Kidney epithelial cell (primary cell): ENCODE measurements around the gene EEF1B2. TPM values are rescaled to one million over a fixed set of nuclear protein-coding genes. Genes with fewer than 3 reads are reported as not detected.
A peak's percentile ranks its signal among the peaks of the same experiment; 100 is the strongest.
"Not testable (repeated sequence)": the region's sequence is repeated elsewhere in the genome, so short reads cannot be mapped to it uniquely, and the experiment has no call there.

Experiments used
- DNase-seq: peaks from one replicate; pipeline ENCODE4 v3.0.0-alpha.2; 2010; ENCODE audit warnings: low read depth
- H3K27me3 ChIP-seq: 2 replicates; pipeline ENCODE4 v1.6.0; 2011; ENCODE audit warnings: low read length; ENCODE audit not compliant: control insufficient read depth, insufficient read depth
- H3K36me3 ChIP-seq: 2 replicates; pipeline ENCODE4 v1.5.1; 2011; ENCODE audit warnings: low read length; ENCODE audit not compliant: control insufficient read depth, insufficient read depth
- H3K4me3 ChIP-seq: 2 replicates; pipeline ENCODE4 v1.5.1; 2011; ENCODE audit warnings: low read depth, mild to moderate bottlenecking, control low read depth, low read length
- total RNA-seq: library from RNA; depleted of rRNA; stranded (reverse); fragments of >200 nt; gene quantifications from 2 replicates; pipeline ENCODE4 v1.2.3, GENCODE V29; 2015
- TF ChIP-seq, protein P1 (sequence below): IDR thresholded peaks from 2 replicates; pipeline ENCODE4 v1.5.1; 2011; ENCODE audit warnings: mild to moderate bottlenecking, moderate library complexity, low read length, control low read depth, inconsistent platforms; ENCODE audit not compliant: insufficient read depth, poor library complexity, severe bottlenecking

EEF1B2 gene
- total RNA-seq, 1 donor from 2014 or later, result 772 TPM

DNA sequence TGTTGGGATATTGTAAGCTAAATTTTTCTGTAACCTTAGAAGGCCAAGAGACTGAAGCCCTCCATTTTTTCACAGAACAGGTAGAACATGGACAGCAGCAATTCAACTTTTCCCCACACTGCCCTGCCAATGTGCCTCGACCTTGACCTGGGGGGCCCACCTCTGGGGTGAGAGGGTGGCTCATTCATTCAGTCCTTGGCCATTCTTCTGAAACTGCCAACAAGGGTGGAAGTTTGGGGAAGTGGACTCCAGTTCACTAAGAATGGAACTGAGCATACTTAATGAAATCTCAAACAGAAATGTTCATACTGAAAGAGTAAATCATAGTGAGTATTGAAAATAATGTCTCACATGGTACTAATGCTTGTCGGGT lies 1.1 kb downstream of the EEF1B2 start:
- TF ChIP-seq, protein P1, sequence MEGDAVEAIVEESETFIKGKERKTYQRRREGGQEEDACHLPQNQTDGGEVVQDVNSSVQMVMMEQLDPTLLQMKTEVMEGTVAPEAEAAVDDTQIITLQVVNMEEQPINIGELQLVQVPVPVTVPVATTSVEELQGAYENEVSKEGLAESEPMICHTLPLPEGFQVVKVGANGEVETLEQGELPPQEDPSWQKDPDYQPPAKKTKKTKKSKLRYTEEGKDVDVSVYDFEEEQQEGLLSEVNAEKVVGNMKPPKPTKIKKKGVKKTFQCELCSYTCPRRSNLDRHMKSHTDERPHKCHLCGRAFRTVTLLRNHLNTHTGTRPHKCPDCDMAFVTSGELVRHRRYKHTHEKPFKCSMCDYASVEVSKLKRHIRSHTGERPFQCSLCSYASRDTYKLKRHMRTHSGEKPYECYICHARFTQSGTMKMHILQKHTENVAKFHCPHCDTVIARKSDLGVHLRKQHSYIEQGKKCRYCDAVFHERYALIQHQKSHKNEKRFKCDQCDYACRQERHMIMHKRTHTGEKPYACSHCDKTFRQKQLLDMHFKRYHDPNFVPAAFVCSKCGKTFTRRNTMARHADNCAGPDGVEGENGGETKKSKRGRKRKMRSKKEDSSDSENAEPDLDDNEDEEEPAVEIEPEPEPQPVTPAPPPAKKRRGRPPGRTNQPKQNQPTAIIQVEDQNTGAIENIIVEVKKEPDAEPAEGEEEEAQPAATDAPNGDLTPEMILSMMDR, result no peak
- H3K36me3 ChIP-seq, result no peaks in the 10 kb centered on the region
- H3K4me3 ChIP-seq, result peak overlapping the region; percentile 83
- H3K27me3 ChIP-seq, result no peaks in the 10 kb centered on the region
- no peak for DNase-seq

DNA sequence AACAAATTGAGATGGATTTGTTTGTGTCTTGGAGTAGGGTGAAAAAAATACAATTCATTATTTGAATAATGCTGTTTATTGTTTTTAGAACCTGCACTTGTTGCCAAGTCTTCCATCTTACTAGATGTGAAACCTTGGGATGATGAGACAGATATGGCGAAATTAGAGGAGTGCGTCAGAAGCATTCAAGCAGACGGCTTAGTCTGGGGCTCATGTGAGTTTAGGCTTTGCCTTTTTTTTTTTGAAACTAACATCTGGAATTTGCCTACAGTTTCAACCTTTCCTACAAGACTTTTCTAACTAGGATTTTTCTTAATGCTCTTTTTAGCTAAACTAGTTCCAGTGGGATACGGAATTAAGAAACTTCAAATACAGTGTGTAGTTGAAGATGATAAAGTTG lies 2.7 kb downstream of the EEF1B2 start:
- H3K36me3 ChIP-seq, H3K4me3 ChIP-seq, DNase-seq, H3K27me3 ChIP-seq: not testable (repeated sequence)

DNA sequence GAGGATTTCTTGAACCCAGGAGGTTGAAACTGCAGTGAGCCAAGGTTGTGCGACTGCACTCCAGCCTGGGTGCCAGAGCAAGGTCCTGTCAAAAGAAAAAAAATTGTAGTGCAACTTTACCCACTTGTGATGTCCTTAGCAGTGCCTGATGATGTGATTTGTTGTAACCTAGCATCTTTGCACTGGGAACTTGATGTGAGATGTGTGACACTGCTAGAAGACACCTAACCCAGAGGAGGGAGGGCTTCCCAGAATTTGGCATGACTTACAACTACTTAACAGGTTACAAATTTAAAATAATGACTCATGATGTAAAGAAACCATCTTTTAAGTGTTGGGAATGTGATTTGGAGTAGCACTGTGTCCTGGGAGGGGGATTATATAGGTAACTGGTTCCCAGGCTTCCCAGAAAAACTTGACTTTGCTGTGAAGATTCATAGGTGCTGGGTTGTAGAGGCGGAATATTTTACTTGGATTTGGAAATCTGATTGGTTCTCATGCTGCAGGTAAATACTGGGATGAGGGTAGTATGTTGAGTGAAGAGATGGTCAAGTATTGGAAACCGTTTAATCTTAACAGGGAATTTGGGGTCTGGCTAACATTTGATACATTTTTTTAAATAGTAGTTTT lies 3.7 kb downstream of the EEF1B2 start:
- Histone ChIP-seq H3K27me3 (no peaks in the 10 kb centered on the region), H3K36me3 (no peaks in the 10 kb centered on the region), H3K4me3 (no peak overlapping the region)
- no peak for DNase-seq
- TF ChIP-seq, protein P1, result no peak

DNA sequence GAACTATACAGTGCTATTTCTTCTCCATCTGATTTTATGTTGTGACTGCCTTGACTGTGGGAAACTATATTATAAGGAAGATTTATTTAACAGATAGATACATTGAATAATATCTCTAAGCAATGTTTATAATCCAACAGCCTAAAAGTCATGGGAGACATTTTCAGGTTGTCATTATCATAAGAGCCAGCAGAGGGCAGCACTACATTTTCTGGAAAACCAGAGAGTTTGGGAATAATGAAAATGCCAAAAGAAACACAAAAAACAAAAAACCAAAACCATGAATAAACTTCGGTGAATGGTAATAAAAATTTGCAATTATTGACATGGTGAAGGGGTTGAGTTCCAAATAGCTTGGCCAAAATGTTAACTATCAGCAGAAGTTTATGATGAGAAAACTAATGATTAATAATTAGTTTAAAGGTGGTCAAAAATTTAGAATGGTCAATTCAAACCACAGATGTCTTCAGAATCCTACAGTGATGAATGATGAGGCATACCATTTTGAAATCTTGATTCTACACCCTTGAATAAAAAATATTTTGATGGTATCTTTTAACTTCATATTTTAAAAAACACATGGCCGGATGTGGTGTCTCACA lies 4.7 kb downstream of the EEF1B2 start:
- TF ChIP-seq, protein P1, result peak; percentile 68
- H3K27me3 ChIP-seq, result no peaks in the 10 kb centered on the region
- H3K36me3 ChIP-seq, result no peaks in the 10 kb centered on the region
- no peak for DNase-seq
- no peak overlapping the region for H3K4me3 ChIP-seq

DNA sequence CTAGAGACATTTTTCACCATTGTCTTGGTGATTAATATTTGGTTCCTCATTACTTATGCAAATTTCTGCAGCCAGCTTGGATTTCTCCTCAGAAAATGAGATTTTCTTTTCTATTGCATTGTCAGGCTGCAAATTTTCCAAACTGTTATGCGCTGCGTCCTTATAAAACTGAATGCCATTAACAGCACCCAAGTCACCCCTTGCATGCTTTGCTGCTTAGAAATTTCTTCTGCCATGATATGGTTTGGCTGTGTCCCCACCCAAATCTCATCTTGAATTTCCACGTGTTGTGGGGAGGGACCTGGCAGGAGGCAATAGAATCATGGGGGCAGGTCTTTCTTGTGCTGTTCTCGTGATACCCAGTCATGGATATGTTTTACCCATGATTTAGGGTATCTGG lies 8.5 kb downstream of the EEF1B2 start:
- not testable (repeated sequence) for H3K27me3 ChIP-seq, H3K4me3 ChIP-seq, H3K36me3 ChIP-seq, DNase-seq

DNA sequence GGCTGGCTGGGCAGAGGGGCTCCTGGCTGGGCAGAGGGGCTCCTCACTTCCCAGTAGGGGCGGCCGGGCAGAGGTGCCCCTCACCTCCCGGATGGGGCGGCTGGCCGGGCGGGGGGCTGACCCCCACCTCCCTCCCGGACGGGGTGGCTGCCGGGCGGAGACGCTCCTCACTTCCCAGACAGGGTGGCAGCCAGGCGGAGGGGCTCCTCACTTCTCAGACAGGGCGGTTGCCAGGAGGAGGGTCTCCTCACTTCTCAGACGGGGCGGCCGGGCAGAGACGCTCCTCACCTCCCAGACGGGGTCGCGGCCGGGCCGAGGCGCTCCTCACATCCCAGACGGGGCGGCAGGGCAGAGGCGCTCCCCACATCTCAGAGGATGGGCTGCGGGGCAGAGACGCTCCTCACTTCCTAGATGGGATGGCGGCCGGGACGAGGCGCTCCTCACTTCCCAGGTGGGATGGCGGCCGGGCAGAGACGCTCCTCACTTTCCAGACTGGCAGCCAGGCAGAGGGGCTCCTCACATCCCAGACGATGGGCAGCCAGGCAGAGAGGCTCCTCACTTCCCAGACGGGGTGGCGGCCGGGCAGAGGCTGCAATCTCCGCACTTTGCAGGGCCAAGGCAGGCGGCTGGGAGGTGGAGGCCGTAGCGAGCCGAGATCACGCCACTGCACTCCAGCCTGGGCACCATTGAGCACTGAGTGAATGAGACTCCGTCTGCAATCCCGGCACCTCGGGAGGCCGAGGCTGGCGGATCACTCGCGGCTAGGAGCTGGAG lies 12.1 kb downstream of the EEF1B2 start:
- not testable (repeated sequence) for H3K4me3 ChIP-seq, H3K27me3 ChIP-seq, DNase-seq, H3K36me3 ChIP-seq

DNA sequence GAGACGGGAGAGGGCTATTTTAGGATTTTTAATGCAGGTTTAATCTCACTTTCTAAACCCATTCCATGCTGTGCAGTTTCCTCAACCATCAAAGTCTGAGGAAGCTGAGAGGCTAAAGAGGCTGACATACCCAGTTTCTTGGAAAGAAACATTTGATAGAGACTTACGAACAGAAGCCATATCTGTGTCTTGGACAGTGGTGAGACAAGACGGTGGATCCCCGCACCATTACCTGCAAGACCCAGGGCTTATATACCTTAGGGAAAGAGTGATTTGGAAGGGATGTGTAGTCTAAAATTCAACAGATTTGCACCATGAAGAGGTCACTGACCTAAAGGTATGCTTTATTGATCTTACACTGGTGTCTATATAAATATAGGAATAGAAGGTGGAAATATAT lies 13.5 kb downstream of the EEF1B2 start:
- Histone ChIP-seq H3K27me3 (no peaks in the 10 kb centered on the region), H3K36me3 (no peaks in the 10 kb centered on the region), H3K4me3 (no peak overlapping the region)
- DNase-seq, result no peak
- TF ChIP-seq, protein P1, result no peak
